NCI-H2107 treated with DMSO at 0.1 percent for 48 hours (cell line): ENCODE measurements around the gene PKD2L1.
A peak's percentile ranks its signal among the peaks of the same experiment; 100 is the strongest.

Source experiments
- DNase-seq: peaks from one replicate; lab custom pipeline; 2025; ENCODE audit not compliant: unreplicated experiment; lab: John Stamatoyannopoulos, UW

Gene PKD2L1

DNA sequence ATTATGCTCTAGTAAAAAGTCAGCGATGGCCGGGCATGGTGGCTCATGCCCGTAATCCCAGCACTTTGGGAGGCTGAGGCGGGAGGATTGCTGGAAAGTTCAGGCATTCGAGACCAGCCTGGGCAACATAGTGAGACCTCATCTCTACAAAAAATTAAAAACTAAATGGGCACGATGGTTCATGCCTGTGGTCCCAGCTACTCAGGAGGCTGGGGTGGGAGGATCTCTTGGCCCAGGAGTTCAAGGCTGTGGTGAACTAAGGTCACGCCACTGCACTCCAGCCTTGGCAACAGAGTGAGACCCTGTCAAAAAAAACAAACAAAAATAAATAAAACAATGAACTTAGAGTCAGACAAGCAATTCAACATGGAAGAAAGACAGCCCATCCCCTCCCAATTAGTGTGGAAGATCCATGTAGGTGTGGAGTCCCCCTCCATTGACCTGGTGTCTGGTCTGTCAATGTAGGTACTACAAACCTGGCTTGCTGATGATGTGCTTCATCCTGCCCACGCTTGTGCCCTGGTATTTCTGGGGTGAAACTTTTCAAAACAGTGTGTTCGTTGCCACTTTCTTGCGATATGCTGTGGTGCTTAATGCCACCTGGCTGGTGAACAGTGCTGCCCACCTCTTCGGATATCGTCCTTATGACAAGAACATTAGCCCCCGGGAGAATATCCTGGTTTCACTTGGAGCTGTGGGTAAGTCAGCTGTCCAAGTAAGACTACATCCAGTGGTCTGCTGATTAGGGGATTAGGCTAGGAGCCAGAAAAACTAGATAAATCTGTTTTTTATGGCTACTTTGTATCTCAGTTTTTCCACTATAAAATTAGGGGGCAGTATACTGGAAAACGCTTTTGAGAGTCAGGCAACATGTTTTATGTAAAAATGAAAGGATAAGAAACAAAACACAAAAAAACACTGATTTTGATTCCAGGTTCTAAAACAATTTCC lies 26.3 kb upstream of the PKD2L1 start:
- no peak for DNase-seq

DNA sequence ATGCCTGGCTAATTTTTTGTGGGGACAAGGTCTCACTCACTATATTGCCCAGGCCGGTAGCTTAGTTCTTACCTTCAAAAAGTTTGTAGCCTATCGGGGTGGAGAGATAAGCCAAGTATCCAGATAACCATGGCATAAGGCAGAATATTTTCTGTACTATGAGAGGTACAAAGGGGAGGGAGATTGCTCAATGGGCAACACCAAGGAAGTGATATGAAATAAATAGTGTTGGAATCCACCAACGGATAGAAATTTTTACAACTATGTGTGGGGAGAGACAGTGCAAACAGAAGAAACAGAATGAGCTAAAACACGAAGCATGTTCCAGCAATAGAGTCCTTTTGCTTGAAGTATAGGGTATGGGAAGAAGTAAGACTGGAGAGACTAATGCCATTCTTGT lies 25.1 kb upstream of the PKD2L1 start:
- no peak for DNase-seq

DNA sequence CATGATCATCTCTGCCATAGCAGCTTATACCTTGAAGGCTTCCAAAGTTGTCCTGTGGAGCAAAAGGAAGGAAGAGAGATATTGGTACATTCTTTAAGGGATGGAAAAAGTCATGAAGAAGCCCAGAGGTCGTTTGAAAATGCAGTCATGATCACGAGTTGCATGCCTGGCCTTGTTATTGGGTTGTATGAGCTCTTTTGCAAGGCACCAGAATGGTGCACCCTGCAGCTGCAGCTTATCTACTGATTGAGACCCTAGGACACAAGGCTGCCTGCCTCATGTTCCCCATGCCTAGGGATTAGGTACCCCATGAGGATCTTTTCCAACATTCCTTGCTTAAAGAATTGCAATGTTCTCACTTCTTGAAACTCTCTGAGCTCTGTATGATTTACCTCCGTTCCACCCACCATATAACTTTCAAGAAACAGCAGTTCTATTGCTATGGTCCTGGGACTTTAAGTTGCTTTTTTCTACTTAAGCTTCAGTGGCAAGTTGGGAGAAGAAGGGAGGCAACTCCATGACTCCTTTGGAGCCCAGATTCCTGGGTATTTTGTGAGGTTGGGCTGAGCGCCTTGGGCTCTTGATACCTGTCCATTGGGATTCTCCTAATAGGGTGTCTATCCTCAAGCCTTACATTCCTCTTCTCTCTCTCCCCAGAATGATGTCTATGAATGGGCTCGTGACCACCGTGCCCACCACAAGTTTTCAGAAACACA lies 23.9 kb upstream of the PKD2L1 start:
- DNase-seq = no peak

DNA sequence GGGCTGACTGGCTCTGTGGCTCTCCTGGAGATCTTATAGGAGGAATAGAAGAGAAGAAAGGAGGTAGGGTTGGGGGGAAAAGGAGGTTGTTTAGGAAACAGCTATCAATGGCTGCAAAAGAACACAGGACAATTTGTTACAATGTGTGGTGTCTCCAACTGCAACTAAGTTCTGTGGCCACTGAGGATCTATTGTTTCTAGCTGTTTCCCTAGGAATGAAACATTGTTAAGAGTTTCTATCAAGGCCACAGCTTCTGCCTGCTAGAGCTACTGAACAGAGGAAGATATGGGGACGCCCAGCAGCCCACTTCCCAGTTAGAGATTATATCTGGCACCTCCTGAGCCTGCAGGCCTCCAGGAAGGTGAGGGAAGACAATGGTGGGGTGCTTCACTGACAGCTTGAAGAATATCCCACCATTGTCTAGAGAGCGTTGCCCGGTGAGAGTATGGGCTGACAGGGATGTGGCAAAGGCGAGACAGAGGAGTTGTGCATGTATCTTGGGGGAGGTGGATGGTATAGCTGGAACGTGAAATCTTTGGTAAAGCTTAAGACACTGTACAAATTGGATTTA lies 21.0 kb upstream of the PKD2L1 start:
- DNase-seq = no peak

DNA sequence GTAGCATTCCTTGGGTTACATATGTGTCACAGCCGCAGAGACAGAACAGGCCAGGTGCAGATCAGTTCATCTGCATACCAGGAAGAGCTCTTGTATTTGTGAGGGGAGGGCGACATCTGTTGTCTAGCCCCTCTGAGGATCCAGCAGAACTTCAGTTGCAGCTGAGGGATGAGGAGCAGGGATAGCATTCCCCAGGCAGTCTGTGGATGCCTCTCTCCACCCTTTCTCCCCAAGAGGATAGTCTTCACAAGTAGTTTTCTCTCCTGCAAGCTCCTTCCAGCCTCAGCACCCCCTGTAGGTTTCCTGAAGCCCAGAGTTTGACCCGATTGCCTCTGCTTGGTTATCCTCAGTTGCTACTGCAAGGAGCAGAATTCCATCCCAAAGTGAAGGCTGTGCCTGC lies 19.6 kb upstream of the PKD2L1 start:
- DNase-seq = no peak

DNA sequence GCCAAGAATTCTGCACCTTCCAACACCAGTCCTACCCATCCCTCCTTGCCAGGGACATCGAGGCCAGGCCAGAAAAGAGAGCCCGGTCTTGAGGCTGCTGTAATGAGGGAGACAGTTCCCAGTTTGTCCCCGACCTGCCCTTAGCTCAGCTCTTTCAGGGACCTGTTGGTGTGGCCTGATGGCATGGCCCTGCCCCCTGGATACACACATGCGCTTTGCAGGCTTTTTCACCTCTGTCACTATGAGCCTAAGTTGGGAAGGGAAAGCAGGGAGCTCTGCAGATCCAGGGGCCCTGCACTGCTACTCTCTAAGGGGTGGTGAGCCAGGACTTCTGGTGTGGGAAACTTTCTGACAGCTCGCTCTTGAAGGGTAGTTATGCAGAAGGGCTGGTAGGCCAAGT lies 19.1 kb upstream of the PKD2L1 start:
- no peak for DNase-seq

DNA sequence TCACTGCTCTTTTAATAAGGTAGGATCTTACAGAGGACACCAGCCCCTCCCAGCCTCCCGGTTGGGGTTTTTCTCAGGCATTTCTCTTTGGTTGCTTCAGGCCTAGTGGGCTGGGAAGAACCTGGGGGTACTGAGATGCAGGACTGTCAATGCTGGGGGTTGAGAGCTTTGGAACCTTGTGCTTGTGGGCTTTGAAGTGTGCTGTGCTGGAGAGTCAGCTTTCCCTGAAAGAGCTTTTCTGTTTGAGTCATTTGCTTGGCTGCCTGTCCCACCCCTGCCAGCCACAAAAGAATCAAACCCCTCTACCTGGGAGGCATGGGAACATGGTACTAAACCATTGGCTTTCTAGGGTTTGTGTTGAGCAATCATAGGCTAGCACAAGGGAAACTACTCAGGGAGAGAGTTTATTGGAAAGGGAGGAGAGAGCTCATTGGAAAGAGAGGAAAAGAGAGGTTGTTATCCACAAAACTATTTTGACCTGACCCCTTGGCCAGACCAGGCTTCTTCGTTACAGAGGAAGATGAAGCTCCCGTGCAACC lies 18.4 kb upstream of the PKD2L1 start:
- no peak for DNase-seq

DNA sequence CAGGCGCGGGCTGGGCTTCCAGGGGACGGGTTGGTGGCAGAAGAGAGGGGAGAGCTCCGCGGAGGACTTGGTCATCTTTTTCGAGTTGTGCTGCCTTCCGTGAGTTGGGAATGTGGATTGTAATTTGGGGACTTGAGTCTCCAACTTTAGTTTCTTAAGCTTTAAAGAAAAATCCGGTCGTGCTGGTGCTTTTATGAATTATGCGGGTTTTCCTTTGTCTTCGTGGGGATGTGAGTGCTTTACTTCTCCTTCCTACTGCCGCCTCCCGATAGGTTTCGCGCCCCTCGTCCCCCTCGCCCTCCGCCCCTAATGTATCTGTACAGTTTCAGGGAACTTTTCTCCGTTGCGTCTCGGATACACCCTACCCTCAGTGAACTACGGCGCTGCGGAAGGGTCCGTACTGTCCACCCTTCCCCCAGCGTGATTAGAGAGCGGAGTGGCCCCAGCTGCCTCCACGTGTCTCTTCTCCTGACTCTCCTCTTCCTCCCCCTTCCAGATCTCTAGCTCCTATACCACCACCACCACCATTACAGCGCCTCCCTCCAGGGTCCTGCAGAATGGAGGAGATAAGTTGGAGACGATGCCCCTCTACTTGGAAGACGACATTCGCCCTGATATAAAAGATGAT lies 17.7 kb upstream of the PKD2L1 start:
- DNase-seq = no peak

DNA sequence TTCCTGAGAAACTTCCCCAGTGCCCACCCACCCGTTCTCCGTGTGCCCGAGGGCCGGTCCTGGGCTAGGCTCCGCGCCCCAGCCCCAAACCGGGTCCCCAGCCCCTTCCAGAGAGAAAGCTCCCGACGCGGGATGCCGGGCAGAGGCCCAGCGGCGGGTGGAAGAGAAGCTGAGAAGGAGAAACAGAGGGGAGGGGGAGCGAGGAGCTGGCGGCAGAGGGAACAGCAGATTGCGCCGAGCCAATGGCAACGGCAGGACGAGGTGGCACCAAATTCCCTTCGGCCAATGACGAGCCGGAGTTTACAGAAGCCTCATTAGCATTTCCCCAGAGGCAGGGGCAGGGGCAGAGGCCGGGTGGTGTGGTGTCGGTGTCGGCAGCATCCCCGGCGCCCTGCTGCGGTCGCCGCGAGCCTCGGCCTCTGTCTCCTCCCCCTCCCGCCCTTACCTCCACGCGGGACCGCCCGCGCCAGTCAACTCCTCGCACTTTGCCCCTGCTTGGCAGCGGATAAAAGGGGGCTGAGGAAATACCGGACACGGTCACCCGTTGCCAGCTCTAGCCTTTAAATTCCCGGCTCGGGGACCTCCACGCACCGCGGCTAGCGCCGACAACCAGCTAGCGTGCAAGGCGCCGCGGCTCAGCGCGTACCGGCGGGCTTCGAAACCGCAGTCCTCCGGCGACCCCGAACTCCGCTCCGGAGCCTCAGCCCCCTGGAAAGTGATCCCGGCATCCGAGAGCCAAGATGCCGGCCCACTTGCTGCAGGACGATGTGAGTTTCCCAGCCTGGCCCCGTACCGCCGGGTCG lies 16.9 kb upstream of the PKD2L1 start, which contains the start of gene SCD:
TSS of gene SCD (plus strand) at position 469 of the 803 bp plus-strand sequence. CDS start at position 741, 272 bp downstream.
- peak; percentile 90 for DNase-seq

DNA sequence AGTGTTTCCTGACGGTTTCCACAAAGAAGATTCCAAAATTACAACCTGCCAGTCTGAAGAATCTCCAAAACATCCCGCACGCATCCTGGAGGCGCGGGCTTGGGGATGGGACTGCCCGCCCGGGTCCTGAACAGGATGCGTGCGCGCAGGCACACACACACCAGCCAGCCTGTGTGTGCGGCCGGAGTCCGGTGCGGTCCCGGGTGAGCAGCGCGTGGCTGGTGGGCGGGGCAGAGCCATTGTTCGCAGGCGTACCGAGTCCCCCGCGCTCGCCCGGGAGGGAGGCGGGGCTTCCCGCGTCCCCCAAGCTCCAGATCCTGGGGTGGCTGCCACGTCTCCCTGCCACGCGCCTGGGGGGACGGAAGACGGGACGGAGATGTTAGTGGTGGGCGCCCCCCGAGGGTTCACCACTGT lies 16.3 kb upstream of the PKD2L1 start:
- peak; percentile 28 for DNase-seq

DNA sequence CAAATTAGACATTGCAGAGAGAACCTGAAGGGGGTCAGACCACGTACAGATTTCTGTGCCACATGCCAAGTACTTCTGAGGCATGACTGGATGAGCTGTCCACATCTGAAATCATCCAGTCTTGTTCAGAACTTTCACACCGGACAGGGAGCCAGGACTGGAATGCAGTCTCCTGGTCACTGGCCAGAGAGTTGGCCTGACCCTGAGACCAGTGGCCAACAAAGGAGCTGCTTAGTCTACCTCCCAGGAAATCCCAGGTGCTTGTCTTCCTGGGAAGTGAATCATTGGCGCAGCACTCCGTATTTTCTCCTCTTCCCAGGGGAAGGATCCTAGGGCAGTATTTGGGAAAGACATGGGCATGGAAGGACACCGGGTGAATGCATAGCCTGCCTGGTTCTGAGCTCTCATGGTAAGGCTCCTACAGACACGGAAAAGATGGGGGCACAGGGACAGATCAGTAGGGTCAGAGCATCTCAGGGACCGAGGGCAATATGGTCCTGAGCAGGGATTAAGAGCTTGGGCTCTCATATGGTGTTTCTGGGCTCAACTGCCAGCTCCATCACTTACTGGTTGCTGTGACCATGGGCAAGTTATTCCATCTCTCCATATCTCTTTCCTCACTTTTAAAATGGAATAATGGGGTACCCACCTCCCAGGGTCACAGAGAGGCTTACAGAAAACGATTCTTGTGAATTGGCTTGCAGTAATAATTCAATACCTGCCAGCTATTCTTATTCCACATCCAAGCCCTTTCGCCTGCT lies 15.7 kb upstream of the PKD2L1 start:
- DNase-seq = peak; percentile 22

DNA sequence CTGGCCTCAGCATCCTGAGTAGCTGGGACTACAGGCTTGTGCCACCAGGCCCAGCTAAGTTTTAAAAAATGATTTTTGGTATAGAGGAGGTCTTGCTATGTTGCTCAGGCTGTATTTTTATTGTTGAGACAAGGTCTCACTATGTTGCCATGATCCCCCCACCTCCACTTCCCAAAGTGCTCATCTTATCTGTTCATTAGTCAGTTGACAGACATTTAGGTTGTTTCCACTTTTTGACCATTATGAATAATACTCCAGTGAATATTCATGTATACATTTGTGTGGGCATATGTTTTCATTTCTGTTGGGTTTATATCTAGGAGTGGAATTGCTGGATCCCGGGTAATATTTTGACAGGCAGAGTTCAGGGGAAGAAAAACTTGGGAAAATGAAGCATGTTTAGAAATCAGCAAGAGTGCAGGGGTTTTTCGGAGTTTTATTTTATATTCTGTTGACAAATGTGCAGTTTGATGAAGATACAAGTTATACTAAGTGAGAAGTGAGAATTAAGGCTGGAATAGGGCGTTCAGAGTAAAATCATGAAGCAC lies 14.3 kb upstream of the PKD2L1 start:
- no peak for DNase-seq

DNA sequence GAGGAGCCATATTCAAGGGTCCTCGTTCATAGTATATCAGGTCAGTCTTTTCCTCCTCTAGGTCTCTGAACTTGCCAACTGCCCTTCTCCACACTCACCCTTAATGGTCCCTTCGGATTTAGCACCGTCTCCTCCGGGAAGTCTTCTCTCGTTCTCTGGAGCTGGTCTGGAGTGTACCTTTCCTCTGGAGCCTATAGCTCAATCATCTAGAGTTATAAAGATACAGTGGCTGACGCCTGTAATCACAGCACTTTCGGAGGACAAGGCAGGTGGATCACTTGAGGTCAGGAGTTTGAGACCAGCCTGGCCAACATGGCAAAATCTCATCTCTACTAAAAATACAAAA lies 12.6 kb upstream of the PKD2L1 start:
- DNase-seq = no peak

DNA sequence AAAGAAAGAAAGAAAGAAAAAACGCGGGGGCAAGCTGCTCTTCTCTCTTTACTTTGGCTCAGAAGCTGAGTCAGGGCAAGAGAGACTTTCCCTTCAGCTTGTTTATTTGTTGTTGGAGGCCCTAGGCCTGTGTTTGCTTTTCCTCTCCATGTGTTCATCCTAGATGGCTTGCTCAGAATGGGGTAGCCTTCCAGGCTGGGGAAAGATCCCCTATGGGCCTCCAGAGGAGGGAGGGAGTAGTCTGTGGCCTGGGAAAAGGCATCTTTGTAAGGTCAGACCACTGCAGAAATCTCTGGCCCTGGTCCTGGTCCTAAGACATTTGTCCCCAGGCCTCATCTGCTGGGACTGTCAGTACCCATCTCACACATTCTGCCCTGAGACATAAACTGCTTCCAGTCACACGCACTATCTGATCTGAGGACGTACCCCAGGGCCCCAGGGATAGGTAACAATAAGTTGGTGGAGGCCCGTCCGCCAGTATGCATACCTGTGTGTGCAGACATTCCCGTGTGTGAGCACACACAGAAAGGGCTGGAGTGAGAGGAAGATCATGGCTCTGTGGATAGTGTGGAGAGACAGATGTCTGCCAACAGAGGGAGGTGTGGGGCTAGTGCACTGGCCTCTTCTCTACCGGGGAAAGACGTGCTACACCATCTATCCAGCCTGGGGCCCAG lies 12.1 kb upstream of the PKD2L1 start:
- peak; percentile 37 for DNase-seq

DNA sequence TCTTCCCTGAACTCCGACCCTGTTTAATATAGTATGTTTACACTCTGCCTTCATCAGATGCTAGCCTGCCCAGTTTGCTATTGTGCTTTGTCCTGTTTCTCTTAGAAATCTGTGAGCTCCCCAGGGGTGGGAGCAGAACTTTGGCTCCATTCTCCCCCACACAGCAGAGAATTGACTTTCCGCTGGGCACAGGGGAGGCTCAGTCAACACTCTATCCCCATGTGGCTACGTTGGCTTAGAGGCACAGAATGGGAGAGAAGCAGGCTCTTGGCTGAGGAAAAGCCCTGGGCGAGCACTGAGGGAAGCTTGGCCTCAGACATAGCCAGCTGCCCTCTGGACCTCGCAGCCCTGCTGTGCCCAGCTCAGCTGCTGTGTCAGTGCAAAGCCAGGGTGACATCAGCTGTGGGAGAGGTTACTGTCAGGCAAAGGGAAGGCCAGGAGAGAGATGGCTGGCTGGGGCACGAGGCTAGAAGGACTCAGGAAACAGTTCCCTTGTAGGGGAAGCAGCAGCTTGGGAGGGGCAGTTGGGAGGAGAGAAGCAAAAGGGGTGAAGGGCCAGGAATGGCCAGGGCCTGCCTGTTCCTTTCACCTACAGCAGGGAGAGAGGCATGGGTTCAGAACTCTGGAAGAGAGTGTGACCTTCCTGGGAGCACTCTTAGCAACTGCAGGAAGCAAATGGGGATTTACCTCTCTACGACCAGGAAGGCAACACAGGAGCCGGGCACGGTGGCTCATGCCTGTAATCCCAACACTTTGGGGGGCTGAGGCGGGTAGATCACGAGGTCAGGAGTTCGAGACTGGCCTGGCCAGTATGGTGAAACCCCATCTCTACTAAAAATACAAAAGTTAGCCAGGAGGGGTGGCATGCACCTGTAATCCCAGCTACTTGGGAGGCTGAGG lies 11.2 kb upstream of the PKD2L1 start:
- peak; percentile 10 for DNase-seq

DNA sequence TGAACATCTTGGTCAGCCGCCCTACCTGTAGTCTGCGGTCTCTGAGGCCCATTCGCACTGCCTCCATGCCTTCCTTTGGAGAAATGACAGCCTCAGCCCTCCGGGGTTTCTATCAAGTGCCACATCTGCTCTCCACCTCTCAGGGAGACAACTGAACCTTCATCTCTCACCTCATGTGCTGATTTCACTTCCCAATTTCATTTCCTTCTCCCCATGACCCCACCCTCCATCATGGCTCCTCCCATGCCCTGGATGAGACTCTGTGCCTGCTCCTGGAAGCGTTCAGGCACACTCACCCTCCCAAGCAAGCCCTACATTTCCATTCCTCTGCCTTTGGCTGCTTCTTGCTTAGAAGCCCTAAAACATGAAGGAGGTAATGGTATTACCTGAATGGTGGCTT lies 9.2 kb upstream of the PKD2L1 start:
- no peak for DNase-seq

DNA sequence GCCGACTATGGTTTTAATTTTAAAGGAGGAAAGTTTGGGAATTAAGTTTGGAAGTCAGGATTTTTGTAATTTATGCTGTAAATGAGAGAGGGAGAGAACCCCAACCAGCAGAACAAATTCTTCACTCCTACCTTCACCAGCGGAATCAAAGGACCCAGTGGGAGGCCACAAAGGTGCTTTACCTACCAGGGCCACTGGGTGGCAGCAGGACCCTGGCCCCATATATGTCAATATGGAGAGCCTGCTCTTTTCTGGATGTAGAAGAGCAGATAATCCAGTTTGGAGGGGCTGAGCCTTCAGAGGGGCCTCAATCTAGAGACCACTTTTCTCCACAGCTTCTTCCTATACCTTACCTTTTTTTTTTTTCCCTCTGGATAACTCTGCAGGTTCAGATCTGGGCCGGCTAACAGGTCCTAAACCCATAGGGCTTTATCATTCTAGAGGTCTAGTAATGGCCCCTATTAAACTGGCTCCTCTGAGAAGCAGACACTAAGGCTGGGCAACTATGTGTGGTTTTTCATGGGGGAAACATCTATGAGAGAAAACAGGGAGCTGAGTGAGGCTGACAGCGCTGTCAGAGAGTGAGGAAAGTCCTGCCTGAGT lies 8.5 kb upstream of the PKD2L1 start:
- peak; percentile 9 for DNase-seq
